HepG2 (cell line): Measurements from ENCODE around the gene NAP1L4.

Source experiments
- DPF2 ChIP-seq: sonication (generic); formaldehyde crosslinking; IDR thresholded peaks from 2 replicates; pipeline ENCODE4 v1.4.0; 2020; ENCODE audit warnings: mild to moderate bottlenecking, low read depth, missing genetic modification reagents, borderline replicate concordance
- ZNF124 ChIP-seq: sonication (generic); formaldehyde crosslinking; IDR thresholded peaks from 2 replicates; pipeline ENCODE4 v1.4.0; 2020; ENCODE audit warnings: missing genetic modification reagents

DNA sequence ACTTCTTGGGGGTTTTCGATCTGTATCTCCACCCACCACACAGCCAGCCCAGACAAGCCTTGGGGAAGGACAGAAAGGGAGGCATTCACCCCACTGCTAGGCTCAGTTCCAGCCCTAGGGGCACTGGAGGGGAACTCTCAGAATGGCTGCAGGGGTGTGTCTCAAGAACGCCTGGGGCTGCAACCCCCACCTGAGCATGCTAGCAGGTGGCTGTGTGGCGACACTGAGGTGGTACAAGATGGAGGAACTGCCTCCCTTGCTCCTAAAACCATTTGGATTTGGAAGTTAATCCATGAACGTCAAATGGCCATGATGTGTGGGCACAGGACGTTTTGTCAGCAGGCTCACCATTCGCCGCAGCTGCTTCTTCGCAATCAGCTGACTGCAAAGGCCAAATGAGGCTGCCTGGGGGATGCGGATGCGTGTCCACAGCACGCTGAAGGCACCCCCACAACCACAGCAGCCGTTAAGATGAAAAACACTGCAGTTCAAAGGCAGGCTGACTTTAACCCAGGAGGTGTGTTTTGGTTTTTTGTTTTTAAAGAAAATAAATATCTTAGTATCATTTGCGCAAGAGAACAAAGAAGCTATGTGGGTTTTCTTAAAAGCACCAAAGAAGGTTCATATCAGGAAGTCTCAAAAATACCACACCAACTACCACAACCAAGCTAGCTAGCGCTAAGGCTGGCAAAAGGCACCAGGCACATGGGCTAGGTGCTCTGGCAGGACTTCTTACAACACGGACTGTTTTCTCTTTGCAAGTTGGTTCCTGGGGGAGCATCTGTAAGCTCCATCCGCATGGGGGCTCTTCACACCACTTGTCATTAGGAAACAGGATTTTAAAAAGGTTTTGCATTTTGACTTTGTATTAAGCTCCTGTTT lies 22.2 kb upstream of the NAP1L4 start:
- TF ChIP-seq DPF2 (CRISPR knock-in tag) = no peak
- no peak for TF ChIP-seq ZNF124 (CRISPR knock-in tag)
